ENCODE results near the gene ZHX3. TPM values are rescaled to one million over a fixed set of nuclear protein-coding genes. Genes with fewer than 3 reads are reported as not detected.

The ZHX3 gene
- total and polyA plus RNA-seq, 2 donors (not counting 1 experiment from before 2014, with no cell fraction given) = 4.3 to 22.2 TPM

- H3K9me3 ChIP-seq (ENCODE audit: control extremely low read depth in 1 of 3, control insufficient read depth in 2 of 3, insufficient read depth in 1 of 3, low read length in 2 of 3) = no peaks in the 10 kb centered on the region
- no peak overlapping the region for H3K4me3 ChIP-seq (ENCODE audit: control extremely low read depth in 1 of 5, extremely low read depth in 1 of 5, insufficient read depth in 1 of 5, low read depth in 2 of 5, low read length in 4 of 5)
- Mint-ChIP-seq H3K27ac (no peak overlapping the region), H3K4me1 (peaks cover 12% of the 10 kb centered on the region), H3K9me3 (ENCODE audit: insufficient read depth) (no peaks in the 10 kb centered on the region), H3K27me3 (no peaks in the 10 kb centered on the region), H3K4me3 (no peak overlapping the region)
- intact Hi-C loops (cut with micrococcal nuclease) = no loop called here
- no peaks in the 10 kb centered on the region for H4K20me1 ChIP-seq (ENCODE audit: control insufficient read depth, insufficient read depth, low read length, poor library complexity, severe bottlenecking)
- DNase-seq = no peak
- CTCF ChIA-PET = interaction anchor here (4.1 to 7.4 kb wide), 3 partner anchors 10 to 171 kb away, joined by 57 to 196 read pairs (median 64); partner anchors contain the start of gene LPIN3
- no peak overlapping the region for H3K9ac ChIP-seq (ENCODE audit: low read length)
- H2AFZ ChIP-seq (ENCODE audit: insufficient read depth, low read depth, low read length, poor library complexity, severe bottlenecking) = no peak overlapping the region
- H3K4me2 ChIP-seq (replicated peaks; ENCODE audit: low read depth, low read length, poor library complexity, severe bottlenecking) = no peak overlapping the region
- H3K27me3 ChIP-seq (replicated peaks in 1 of 4; ENCODE audit: control extremely low read depth in 1 of 4, control insufficient read depth in 3 of 4, insufficient read depth in 4 of 4, low read length in 3 of 4) = peaks cover 0 to 6% (median under 1%) of the 10 kb centered on the region in 4 experiments
- POLR2A ChIA-PET = no interaction called here
- H3K79me2 ChIP-seq (ENCODE audit: control insufficient read depth, insufficient read depth, low read length) = no peaks in the 10 kb centered on the region
- no peak overlapping the region for H3K27ac ChIP-seq (ENCODE audit: low read length in 2 of 2)
- H3K4me1 ChIP-seq (ENCODE audit: control insufficient read depth in 2 of 2, insufficient read depth in 2 of 2, low read length in 2 of 2) = peaks cover 6 to 13% of the 10 kb centered on the region in 2 donors
- no peak for ATAC-seq (ENCODE audit: low read depth)
- 97% methylated on average over 12 of the region's 14 CpGs for WGBS (ENCODE audit: insufficient coverage)
- TF ChIP-seq CTCF (IDR thresholded peaks at IDR 0.05) (no peak), EZH2 (IDR thresholded peaks at IDR 0.05; ENCODE audit: borderline replicate concordance, insufficient read depth, low read depth, low read length, poor library complexity, severe bottlenecking) (no peak)
- peaks cover 0 to 80% of the 10 kb centered on the region in 2 experiments for H3K36me3 ChIP-seq (replicated peaks in 1 of 2; ENCODE audit: control extremely low read depth in 1 of 2, control insufficient read depth in 1 of 2, extremely low read depth in 1 of 2, insufficient read depth in 2 of 2, low read length in 1 of 2)
Measured at GRCh38 chr20:41169791-41170351, 147.7 kb downstream of the ZHX3 start.

GRCh38 chr20:41169162-41169690 lies 148.3 kb downstream of the ZHX3 start:
- CTCF ChIA-PET = interaction anchor here (0.5 to 7.4 kb wide), 3 partner anchors 34 to 171 kb away, joined by 3 to 196 read pairs (median 57); partner anchors contain the start of gene LPIN3
- POLR2A ChIA-PET = no interaction called here

More at GRCh38 chr20:41169162-41169690, 148.3 kb downstream of the ZHX3 start:
- H3K9me3 Mint-ChIP-seq (ENCODE audit: insufficient read depth) = no peaks in the 10 kb centered on the region
- TF ChIP-seq CTCF (IDR thresholded peaks at IDR 0.05) (no peak), EZH2 (IDR thresholded peaks at IDR 0.05; ENCODE audit: borderline replicate concordance, insufficient read depth, low read depth, low read length, poor library complexity, severe bottlenecking) (no peak)
- no peak overlapping the region for H3K9ac ChIP-seq (ENCODE audit: low read length)
- no peak overlapping the region for H3K27ac Mint-ChIP-seq
- no peaks in the 10 kb centered on the region for H3K79me2 ChIP-seq (ENCODE audit: control insufficient read depth, insufficient read depth, low read length)
- intact Hi-C loops (cut with micrococcal nuclease) = no loop called here
- no peak for ATAC-seq (ENCODE audit: low read depth)
- no peak for DNase-seq
- H3K4me3 ChIP-seq (ENCODE audit: control extremely low read depth in 1 of 5, extremely low read depth in 1 of 5, insufficient read depth in 1 of 5, low read depth in 2 of 5, low read length in 4 of 5) = no peak overlapping the region
- no peaks in the 10 kb centered on the region for H3K27me3 Mint-ChIP-seq
- H3K27ac ChIP-seq (ENCODE audit: low read length in 2 of 2) = no peak overlapping the region
- H3K4me3 Mint-ChIP-seq = no peak overlapping the region
- peaks cover 4% of the 10 kb centered on the region for H4K20me1 ChIP-seq (ENCODE audit: control insufficient read depth, insufficient read depth, low read length, poor library complexity, severe bottlenecking)
- H2AFZ ChIP-seq (ENCODE audit: insufficient read depth, low read depth, low read length, poor library complexity, severe bottlenecking) = no peak overlapping the region
- H3K36me3 ChIP-seq (replicated peaks in 1 of 2; ENCODE audit: control extremely low read depth in 1 of 2, control insufficient read depth in 1 of 2, extremely low read depth in 1 of 2, insufficient read depth in 2 of 2, low read length in 1 of 2) = peaks cover 0 to 82% of the 10 kb centered on the region in 2 experiments
- no peaks in the 10 kb centered on the region for H3K9me3 ChIP-seq (ENCODE audit: control extremely low read depth in 1 of 3, control insufficient read depth in 2 of 3, insufficient read depth in 1 of 3, low read length in 2 of 3)
- WGBS (ENCODE audit: insufficient coverage) = 97% methylated on average over 9 of the region's 9 CpGs
- H3K4me1 Mint-ChIP-seq = peaks cover 12% of the 10 kb centered on the region
- peaks cover 6 to 13% of the 10 kb centered on the region in 2 donors for H3K4me1 ChIP-seq (ENCODE audit: control insufficient read depth in 2 of 2, insufficient read depth in 2 of 2, low read length in 2 of 2)
- peaks cover 0 to 6% (median under 1%) of the 10 kb centered on the region in 4 experiments for H3K27me3 ChIP-seq (replicated peaks in 1 of 4; ENCODE audit: control extremely low read depth in 1 of 4, control insufficient read depth in 3 of 4, insufficient read depth in 4 of 4, low read length in 3 of 4)
- H3K4me2 ChIP-seq (replicated peaks; ENCODE audit: low read depth, low read length, poor library complexity, severe bottlenecking) = no peak overlapping the region

Measured in B cell (primary cell).